ENCODE measurements around the gene NLRC4.
A peak's percentile ranks its signal among the peaks of the same experiment; 100 is the strongest.
"Not testable (repeated sequence)": the region's sequence is repeated elsewhere in the genome, so short reads cannot be mapped to it uniquely, and the experiment has no call there.

The NLRC4 gene, protein sequence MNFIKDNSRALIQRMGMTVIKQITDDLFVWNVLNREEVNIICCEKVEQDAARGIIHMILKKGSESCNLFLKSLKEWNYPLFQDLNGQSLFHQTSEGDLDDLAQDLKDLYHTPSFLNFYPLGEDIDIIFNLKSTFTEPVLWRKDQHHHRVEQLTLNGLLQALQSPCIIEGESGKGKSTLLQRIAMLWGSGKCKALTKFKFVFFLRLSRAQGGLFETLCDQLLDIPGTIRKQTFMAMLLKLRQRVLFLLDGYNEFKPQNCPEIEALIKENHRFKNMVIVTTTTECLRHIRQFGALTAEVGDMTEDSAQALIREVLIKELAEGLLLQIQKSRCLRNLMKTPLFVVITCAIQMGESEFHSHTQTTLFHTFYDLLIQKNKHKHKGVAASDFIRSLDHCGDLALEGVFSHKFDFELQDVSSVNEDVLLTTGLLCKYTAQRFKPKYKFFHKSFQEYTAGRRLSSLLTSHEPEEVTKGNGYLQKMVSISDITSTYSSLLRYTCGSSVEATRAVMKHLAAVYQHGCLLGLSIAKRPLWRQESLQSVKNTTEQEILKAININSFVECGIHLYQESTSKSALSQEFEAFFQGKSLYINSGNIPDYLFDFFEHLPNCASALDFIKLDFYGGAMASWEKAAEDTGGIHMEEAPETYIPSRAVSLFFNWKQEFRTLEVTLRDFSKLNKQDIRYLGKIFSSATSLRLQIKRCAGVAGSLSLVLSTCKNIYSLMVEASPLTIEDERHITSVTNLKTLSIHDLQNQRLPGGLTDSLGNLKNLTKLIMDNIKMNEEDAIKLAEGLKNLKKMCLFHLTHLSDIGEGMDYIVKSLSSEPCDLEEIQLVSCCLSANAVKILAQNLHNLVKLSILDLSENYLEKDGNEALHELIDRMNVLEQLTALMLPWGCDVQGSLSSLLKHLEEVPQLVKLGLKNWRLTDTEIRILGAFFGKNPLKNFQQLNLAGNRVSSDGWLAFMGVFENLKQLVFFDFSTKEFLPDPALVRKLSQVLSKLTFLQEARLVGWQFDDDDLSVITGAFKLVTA

DNA sequence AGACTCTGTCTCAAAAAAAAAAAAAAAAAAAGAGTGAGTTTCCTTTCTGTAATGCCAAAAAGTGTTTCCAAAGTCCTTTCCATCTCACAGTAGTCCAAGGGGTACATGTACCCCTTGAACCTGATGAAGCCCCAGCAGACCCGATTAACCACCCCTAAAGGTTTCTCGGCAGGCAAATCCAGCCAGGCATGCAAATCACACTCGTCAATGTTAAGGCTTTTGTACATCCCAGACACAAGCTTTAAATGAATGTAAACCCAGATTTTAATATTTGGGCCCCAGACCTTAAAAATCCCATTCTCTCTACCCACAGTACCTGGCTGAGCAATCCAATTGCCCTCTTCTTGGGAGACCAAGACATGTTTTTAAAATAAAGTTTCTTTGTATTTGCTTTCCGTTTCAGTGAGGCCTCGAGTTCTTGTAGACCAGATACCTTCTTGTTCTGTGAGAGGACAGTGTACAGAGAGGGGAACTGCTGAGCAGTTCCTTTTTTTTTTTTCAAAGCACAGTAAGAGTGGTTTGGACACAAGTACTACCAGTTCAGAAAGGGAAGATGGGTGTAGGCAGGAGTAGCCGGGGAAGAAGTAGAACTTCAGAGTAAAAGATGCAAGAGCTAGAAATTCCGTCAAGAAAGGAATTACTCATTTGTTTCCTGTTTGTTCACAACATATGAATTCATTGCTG is at the start of gene NLRC4:
Gene NLRC4 (minus strand): TSS at position 465 of the 684 bp plus-strand sequence. CDS start 8,111 bp downstream, outside the sequence.
- DNase-seq (ENCODE audit: low read depth, low spot score), result no peak

- DNase-seq (ENCODE audit: low read depth, low spot score), result no peak
Measured at GRCh38 chr2:32310577-32310976, 45.9 kb upstream of the NLRC4 start.

DNA sequence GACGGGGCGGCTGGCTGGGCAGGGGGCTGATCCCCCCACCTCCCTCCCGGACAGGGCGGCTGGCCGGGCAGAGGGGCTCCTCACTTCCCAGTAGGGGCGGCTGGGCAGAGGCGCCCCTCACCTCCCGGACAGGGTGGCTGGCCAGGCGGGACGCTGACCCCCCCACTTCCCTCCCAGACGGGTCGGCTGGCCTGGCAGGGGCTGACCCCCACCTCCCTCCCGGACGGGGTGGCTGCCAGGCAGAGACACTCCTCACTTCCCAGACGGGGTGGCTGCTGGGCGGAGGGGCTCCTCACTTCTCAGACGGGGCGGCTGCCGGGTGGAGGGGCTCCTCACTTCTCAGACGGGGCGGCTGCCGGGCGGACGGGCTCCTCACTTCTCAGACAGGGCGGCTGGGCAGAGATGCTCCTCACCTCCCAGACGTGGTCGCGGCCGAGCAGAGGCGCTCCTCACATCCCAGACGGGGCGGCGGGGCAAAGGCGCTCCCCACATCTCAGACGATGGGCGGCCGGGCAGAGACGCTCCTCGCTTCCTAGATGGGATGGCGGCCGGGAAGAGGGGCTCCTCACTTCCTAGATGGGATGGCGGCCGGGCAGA is 29.4 kb upstream of the NLRC4 start:
- DNase-seq (ENCODE audit: low read depth, low spot score), result not testable (repeated sequence)

GRCh38 chr2:32293493-32293892 is 28.8 kb upstream of the NLRC4 start:
- DNase-seq (ENCODE audit: low read depth, low spot score), result not testable (repeated sequence)

GRCh38 chr2:32291746-32292145 is 27.1 kb upstream of the NLRC4 start:
- DNase-seq (ENCODE audit: low read depth, low spot score), result no peak

- DNase-seq (ENCODE audit: low read depth, low spot score), result no peak
Measured at GRCh38 chr2:32290000-32290339, 25.3 kb upstream of the NLRC4 start.

DNA sequence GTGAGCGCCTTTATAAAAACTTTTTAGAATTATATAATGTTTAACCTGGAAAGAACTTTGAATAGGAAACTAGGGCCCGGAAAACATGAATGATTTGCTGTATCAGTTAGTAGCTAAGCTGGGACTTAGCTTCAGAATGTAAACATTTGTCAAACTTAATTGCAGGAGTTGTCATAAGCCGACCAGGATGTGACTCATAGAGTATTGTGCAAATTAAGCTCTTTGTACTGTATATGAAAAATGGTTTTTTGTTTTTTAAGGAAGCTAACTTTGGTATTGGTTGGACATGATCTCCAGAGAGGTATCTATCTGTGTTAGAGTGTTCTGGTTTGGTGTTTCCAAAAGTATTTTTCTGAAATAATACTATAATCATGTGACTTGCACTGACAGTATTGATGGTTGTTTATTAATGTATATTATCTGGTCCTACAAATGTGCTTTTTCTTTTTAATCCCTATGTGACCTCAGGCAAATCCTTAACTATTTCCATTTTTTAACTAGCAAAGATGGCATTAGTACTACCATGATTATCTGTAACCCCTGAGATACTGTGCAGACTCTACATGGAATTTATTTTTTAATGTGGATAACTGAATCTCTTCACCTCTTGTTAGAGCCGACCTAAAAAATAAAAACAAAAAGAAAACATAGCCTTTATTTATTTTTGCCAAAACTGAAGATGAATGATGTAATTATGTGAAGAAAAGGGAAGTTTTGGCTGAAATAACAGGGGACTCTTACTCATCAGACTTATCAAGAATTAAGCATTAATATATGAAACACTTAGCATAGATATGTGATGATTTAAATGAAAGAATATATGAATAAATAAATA is 24.7 kb upstream of the NLRC4 start:
- no peak for DNase-seq (ENCODE audit: low read depth, low spot score)

- DNase-seq (ENCODE audit: low read depth, low spot score), result no peak
Measured at GRCh38 chr2:32284321-32284720, 19.6 kb upstream of the NLRC4 start.

GRCh38 chr2:32278478-32278853 is 13.8 kb upstream of the NLRC4 start:
- no peak for DNase-seq (ENCODE audit: low read depth, low spot score)

DNA sequence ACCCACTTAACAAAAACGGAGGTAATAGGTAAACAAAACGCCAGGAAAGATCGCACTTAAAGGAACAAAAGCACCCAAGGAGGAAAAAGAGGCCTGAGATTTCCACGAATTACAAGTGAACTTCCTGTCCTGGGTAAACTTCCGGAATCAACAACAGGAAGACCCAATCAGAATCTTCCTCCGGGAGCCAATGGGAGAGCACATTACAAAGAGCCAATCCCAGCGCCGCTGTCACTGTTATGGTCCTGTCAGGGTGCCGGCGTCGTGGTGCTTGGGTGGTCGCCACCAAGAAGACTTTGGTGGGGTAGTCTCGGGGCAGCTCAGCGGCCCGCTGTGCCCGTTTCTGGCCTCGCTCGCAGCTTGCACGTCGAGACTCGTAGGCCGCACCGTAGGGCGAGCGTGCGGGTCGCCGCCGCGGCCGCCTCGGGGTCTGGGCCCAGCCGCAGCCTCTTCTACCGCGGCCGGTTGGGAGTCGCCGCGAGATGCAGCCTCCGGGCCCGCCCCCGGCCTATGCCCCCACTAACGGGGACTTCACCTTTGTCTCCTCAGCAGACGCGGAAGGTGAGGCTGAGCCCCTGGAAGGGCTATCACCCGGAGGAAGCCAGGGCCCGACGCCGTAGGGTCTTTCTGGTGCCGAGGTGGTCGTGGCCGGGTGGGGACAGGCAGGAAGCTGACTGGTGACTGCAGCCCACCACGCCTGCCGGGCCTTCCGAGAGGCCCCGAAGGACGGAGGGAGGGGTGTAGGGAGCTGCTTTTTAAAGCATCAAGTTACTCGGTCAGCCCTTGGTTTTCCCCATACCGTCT is 13.2 kb upstream of the NLRC4 start, which contains the start of gene YIPF4:
Gene YIPF4 (plus strand): TSS at position 231 of the 804 bp plus-strand sequence. CDS start 252 bp downstream, at position 483.
- peak; percentile 75 for DNase-seq (ENCODE audit: low read depth, low spot score)

DNA sequence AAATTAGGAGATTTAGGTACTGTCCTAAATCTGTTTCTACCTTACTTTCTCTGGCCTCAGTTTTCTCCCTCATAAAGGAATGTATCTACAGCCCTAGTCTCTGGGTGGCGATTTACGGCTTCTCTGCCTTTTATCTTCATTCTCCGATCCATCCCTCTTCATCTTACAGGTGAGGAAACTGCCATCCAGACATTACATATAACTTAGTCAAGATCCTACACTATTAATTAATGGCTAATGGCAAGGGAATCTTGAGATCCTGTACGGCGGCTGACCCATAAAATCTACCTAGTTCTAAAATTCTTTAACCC is 12.6 kb upstream of the NLRC4 start:
- no peak for DNase-seq (ENCODE audit: low read depth, low spot score)

DNA sequence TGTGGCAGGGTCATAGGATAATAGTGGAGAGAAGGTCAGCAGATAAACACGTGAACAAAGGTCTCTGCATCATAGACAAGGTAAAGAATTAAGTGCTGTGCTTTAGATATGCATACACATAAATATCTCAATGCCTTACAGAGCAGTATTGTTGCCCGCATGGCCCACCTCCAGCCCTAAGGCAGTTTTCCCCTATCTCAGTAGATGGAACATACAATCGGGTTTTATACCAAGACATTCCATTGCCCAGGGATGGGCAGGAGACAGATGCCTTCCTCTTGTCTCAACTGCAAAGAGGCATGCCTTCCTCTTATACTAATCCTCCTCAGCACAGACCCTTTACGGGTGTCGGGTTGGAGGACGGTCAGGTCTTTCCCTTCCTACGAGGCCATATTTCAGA is 11.1 kb upstream of the NLRC4 start:
- DNase-seq (ENCODE audit: low read depth, low spot score), result not testable (repeated sequence)

GRCh38 chr2:32274289-32274688 is 9.6 kb upstream of the NLRC4 start:
- no peak for DNase-seq (ENCODE audit: low read depth, low spot score)

GRCh38 chr2:32272279-32272678 is 7.6 kb upstream of the NLRC4 start:
- DNase-seq (ENCODE audit: low read depth, low spot score), result no peak

- no peak for DNase-seq (ENCODE audit: low read depth, low spot score)
Measured at GRCh38 chr2:32271063-32271462, 6.4 kb upstream of the NLRC4 start.

- DNase-seq (ENCODE audit: low read depth, low spot score), result no peak
Measured at GRCh38 chr2:32262105-32262504, 2.6 kb downstream of the NLRC4 start.

GRCh38 chr2:32260376-32260775 is 4.3 kb downstream of the NLRC4 start:
- DNase-seq (ENCODE audit: low read depth, low spot score), result no peak

GRCh38 chr2:32258242-32258641 is 6.4 kb downstream of the NLRC4 start:
- DNase-seq (ENCODE audit: low read depth, low spot score), result no peak

DNA sequence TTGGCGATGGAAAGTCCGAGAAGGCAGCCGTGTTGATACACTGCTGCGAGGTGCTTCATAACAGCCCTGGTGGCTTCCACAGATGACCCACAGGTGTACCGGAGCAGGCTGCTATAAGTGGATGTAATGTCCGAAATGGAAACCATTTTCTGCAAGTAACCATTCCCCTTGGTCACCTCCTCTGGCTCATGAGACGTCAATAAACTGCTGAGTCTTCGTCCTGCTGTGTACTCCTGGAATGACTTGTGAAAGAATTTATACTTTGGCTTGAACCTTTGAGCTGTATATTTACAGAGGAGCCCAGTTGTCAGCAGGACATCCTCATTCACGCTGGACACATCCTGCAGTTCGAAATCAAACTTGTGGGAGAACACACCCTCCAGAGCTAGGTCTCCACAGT is 14.4 kb downstream of the NLRC4 start:
- no peak for DNase-seq (ENCODE audit: low read depth, low spot score)

- DNase-seq (ENCODE audit: low read depth, low spot score), result no peak
Measured at GRCh38 chr2:32249731-32250236, 14.9 kb downstream of the NLRC4 start.
